Stimulated activated CD8-positive, alpha-beta memory T cell treated with anti-CD3 and anti-CD28 coated beads, Interleukin-15, amount 100 ng/mL, for 4 hours (primary cell): ENCODE results near the gene CMKLR1.

ENCODE experiments used
- DNase-seq, 2 donors: peaks; one replicate each; pipeline ENCODE4 v3.0.0-alpha.2; 2020; ENCODE audit warnings: low read depth in 2 of 2

Gene CMKLR1

GRCh38 chr12:108338915-108339657, at the start of gene CMKLR1:
TSS of gene CMKLR1 (minus strand) at chr12:108339311. CDS start at chr12:108293591, 45,720 bp downstream.
- no peak for DNase-seq

GRCh38 chr12:108387771-108388170, 48.7 kb upstream of the CMKLR1 start:
- no peak for DNase-seq

- no peak for DNase-seq
Measured at GRCh38 chr12:108386709-108387360, 47.7 kb upstream of the CMKLR1 start.

- no peak for DNase-seq
Measured at GRCh38 chr12:108382437-108382801, 43.3 kb upstream of the CMKLR1 start.

- no peak for DNase-seq
Measured at GRCh38 chr12:108381787-108382436, 42.8 kb upstream of the CMKLR1 start.

- no peak for DNase-seq
Measured at GRCh38 chr12:108380382-108380781, 41.3 kb upstream of the CMKLR1 start.

- no peak for DNase-seq
Measured at GRCh38 chr12:108379823-108380222, 40.7 kb upstream of the CMKLR1 start.

GRCh38 chr12:108378926-108379325, 39.8 kb upstream of the CMKLR1 start:
- no peak for DNase-seq

GRCh38 chr12:108377260-108377659, 38.1 kb upstream of the CMKLR1 start:
- no peak for DNase-seq

- no peak for DNase-seq
Measured at GRCh38 chr12:108375986-108376663, 37.0 kb upstream of the CMKLR1 start.

GRCh38 chr12:108374596-108375320, 35.6 kb upstream of the CMKLR1 start:
- DNase-seq: no peak

- no peak for DNase-seq
Measured at GRCh38 chr12:108373111-108373510, 34.0 kb upstream of the CMKLR1 start.

- no peak for DNase-seq
Measured at GRCh38 chr12:108371801-108372344, 32.8 kb upstream of the CMKLR1 start.

- DNase-seq: no peak
Measured at GRCh38 chr12:108370415-108370814, 31.3 kb upstream of the CMKLR1 start.

- DNase-seq: no peak
Measured at GRCh38 chr12:108369736-108370396, 30.8 kb upstream of the CMKLR1 start.

- no peak for DNase-seq
Measured at GRCh38 chr12:108368089-108368488, 29.0 kb upstream of the CMKLR1 start.

GRCh38 chr12:108367436-108367835, 28.3 kb upstream of the CMKLR1 start:
- no peak for DNase-seq

- DNase-seq: no peak
Measured at GRCh38 chr12:108365324-108365723, 26.2 kb upstream of the CMKLR1 start.

GRCh38 chr12:108364879-108365278, 25.8 kb upstream of the CMKLR1 start:
- no peak for DNase-seq

- no peak for DNase-seq
Measured at GRCh38 chr12:108363565-108363964, 24.5 kb upstream of the CMKLR1 start.

GRCh38 chr12:108363165-108363564, 24.1 kb upstream of the CMKLR1 start:
- DNase-seq: no peak
